Cardiac fibroblast (primary cell): ENCODE measurements around the gene SLC1A2.

Experiments used
- DNase-seq, 2 donors: peaks; one replicate each; pipeline versions ENCODE4 v3.0.0 to v3.0.0-alpha.2; 2010; ENCODE audit warnings: low read depth in 2 of 2
- H3K4me3 ChIP-seq, 2 donors: replicated peaks in 1 of 2; 1 replicate in 1 of 2; 2 replicates in 1 of 2; pipeline ENCODE4 v1.5.1; 2011; ENCODE audit warnings: low read depth in 2 of 2, low read length in 2 of 2, mild to moderate bottlenecking in 2 of 2, moderate library complexity in 1 of 2
- CTCF ChIP-seq: IDR thresholded peaks from one replicate; pipeline ENCODE4 v1.5.1; 2011; ENCODE audit warnings: low read depth, mild to moderate bottlenecking, low read length, inconsistent platforms

SLC1A2 gene

GRCh38 chr11:35242412-35243242 lies 176.7 kb downstream of the SLC1A2 start:
- peak in 1 of 2 donors; percentile 65 for DNase-seq
- no peak for TF ChIP-seq CTCF
- no peak overlapping the region for H3K4me3 ChIP-seq

- no peak for DNase-seq
- no peak overlapping the region for H3K4me3 ChIP-seq
- no peak for TF ChIP-seq CTCF
These were observed 177.8 kb downstream of the SLC1A2 start for GRCh38 chr11:35241531-35241930.

GRCh38 chr11:35241083-35241482 lies 178.3 kb downstream of the SLC1A2 start:
- DNase-seq, result no peak
- TF ChIP-seq CTCF, result no peak
- H3K4me3 ChIP-seq, result no peak overlapping the region

GRCh38 chr11:35239471-35240075 lies 179.8 kb downstream of the SLC1A2 start:
- H3K4me3 ChIP-seq, result no peak overlapping the region
- no peak for TF ChIP-seq CTCF
- DNase-seq, result no peak

GRCh38 chr11:35238882-35239281 lies 180.5 kb downstream of the SLC1A2 start:
- no peak for TF ChIP-seq CTCF
- no peak overlapping the region for H3K4me3 ChIP-seq
- no peak for DNase-seq

GRCh38 chr11:35237860-35238715 lies 181.3 kb downstream of the SLC1A2 start:
- no peak overlapping the region for H3K4me3 ChIP-seq
- TF ChIP-seq CTCF, result peak; percentile 61
- DNase-seq, result peak; percentile 40 to 66
